B cell (primary cell): Measurements from ENCODE around the gene DNAJC7. TPM values are rescaled to one million over a fixed set of nuclear protein-coding genes. Genes with fewer than 3 reads are reported as not detected.

Experiments used
- ATAC-seq: fragments of 200-7000 bp; cut with Tn5 transposase; one replicate; pipeline ENCODE4 v1.10.0; 2021; ENCODE audit warnings: low read depth, mild to moderate bottlenecking, moderate number of reproducible peaks, moderate library complexity
- CTCF ChIA-PET: fragments of 350-600 bp; sonication (Branson Sonifier 250); formaldehyde crosslinking; loops from one replicate; lab custom pipeline; 2021; ENCODE audit warnings: antibody characterized with exemption, inconsistent platforms; lab: Charles Lee
- POLR2A ChIA-PET: fragments of 350-600 bp; sonication (Branson Sonifier 250); formaldehyde crosslinking; loops from one replicate; lab custom pipeline; 2021; ENCODE audit warnings: antibody characterized with exemption; lab: Charles Lee
- DNase-seq: peaks from one replicate; pipeline ENCODE4 v3.0.0; 2013
- H2AFZ ChIP-seq: 2 replicates; pipeline ENCODE4 v1.6.1; 2012; ENCODE audit warnings: mild to moderate bottlenecking, low read depth, low read length; ENCODE audit not compliant: insufficient read depth, poor library complexity, severe bottlenecking
- H3K27ac ChIP-seq, 2 donors: 1 replicate in 1 of 2; 2 replicates in 1 of 2; pipeline ENCODE4 v1.5.1; 2012 to 2013; ENCODE audit warnings: low read length in 2 of 2, mild to moderate bottlenecking in 2 of 2, moderate library complexity in 1 of 2
- H3K27me3 ChIP-seq, 4 experiments: fragments of 200-600 bp in 1 of 4; sonication (generic) in 1 of 4; replicated peaks in 1 of 4; 1 replicate in 2 of 4; 2 replicates in 2 of 4; pipeline versions ENCODE4 v1.6.1 to v1.7.0; 2013 to 2016; ENCODE audit warnings: low read length in 3 of 4, mild to moderate bottlenecking in 2 of 4, mixed read lengths in 1 of 4, moderate library complexity in 1 of 4; ENCODE audit not compliant: insufficient read depth in 4 of 4, control insufficient read depth in 3 of 4; ENCODE audit errors: control extremely low read depth in 1 of 4
- H3K36me3 ChIP-seq, 2 experiments: replicated peaks in 1 of 2; 1 replicate in 1 of 2; 2 replicates in 1 of 2; pipeline versions ENCODE4 v1.6.1 to v1.7.1; 2013; ENCODE audit warnings: low read length in 1 of 2; ENCODE audit not compliant: insufficient read depth in 2 of 2, control insufficient read depth in 1 of 2; ENCODE audit errors: control extremely low read depth in 1 of 2, extremely low read depth in 1 of 2
- H3K4me1 ChIP-seq, 2 donors: fragments of 200-600 bp in 1 of 2; sonication (generic) in 1 of 2; 1 replicate in 1 of 2; 2 replicates in 1 of 2; pipeline versions ENCODE4 v1.5.1 to v1.6.1; 2013 to 2017; ENCODE audit warnings: low read length in 2 of 2; ENCODE audit not compliant: control insufficient read depth in 2 of 2, insufficient read depth in 2 of 2
- H3K4me2 ChIP-seq: replicated peaks from 2 replicates; pipeline ENCODE3; 2012; ENCODE audit warnings: mild to moderate bottlenecking, low read depth, low read length; ENCODE audit not compliant: poor library complexity, severe bottlenecking
- H3K4me3 ChIP-seq, 5 experiments: fragments of 200-600 bp in 1 of 5; sonication (generic) in 1 of 5; 1 replicate in 3 of 5; 2 replicates in 2 of 5; pipeline versions ENCODE4 v1.5.1 to v1.7.0; 2011 to 2016; ENCODE audit warnings: low read length in 4 of 5, mild to moderate bottlenecking in 4 of 5, low read depth in 2 of 5, control low read depth in 1 of 5, moderate library complexity in 1 of 5; ENCODE audit not compliant: insufficient read depth in 1 of 5; ENCODE audit errors: control extremely low read depth in 1 of 5, extremely low read depth in 1 of 5
- H3K79me2 ChIP-seq: fragments of 200-600 bp; sonication (generic); one replicate; pipeline ENCODE4 v1.6.0; 2016; ENCODE audit warnings: low read length; ENCODE audit not compliant: control insufficient read depth, insufficient read depth
- H3K9ac ChIP-seq: fragments of 200-600 bp; sonication (generic); 2 replicates; pipeline ENCODE4 v1.6.1; 2017; ENCODE audit warnings: mild to moderate bottlenecking, low read length, moderate library complexity
- H3K9me3 ChIP-seq, 3 donors: one replicate each; pipeline versions ENCODE4 v1.6.1 to v1.7.1; 2013; ENCODE audit warnings: low read length in 2 of 3; ENCODE audit not compliant: control insufficient read depth in 2 of 3, insufficient read depth in 1 of 3; ENCODE audit errors: control extremely low read depth in 1 of 3
- H4K20me1 ChIP-seq: 2 replicates; pipeline ENCODE4 v1.6.0; 2012; ENCODE audit warnings: mild to moderate bottlenecking, low read length; ENCODE audit not compliant: insufficient read depth, control insufficient read depth, poor library complexity, severe bottlenecking
- H3K27ac Mint-ChIP-seq: one replicate; pipeline ENCODE4 v1.8.0; 2021; ENCODE audit warnings: mixed read lengths
- H3K27me3 Mint-ChIP-seq: one replicate; pipeline ENCODE4 v1.8.0; 2021; ENCODE audit warnings: mixed read lengths
- H3K4me1 Mint-ChIP-seq: one replicate; pipeline ENCODE4 v1.8.0; 2021; ENCODE audit warnings: mixed read lengths
- H3K4me3 Mint-ChIP-seq: one replicate; pipeline ENCODE4 v1.8.0; 2021; ENCODE audit warnings: mixed read lengths
- H3K9me3 Mint-ChIP-seq: one replicate; pipeline ENCODE4 v1.8.0; 2022; ENCODE audit warnings: mixed read lengths; ENCODE audit not compliant: insufficient read depth
- EZH2 ChIP-seq: IDR thresholded peaks from 2 replicates; pipeline ENCODE4 v1.6.1; 2012; ENCODE audit warnings: borderline replicate concordance, low read depth, mild to moderate bottlenecking, moderate library complexity, low read length; ENCODE audit not compliant: insufficient read depth, poor library complexity, severe bottlenecking
- WGBS: methylation state at CpG from one replicate; pipeline ENCODE4 v1.1.5; 2013; ENCODE audit warnings: missing lambda C conversion rate; ENCODE audit not compliant: insufficient coverage; 5-methylcytosine and 5-hydroxymethylcytosine counted together
- intact Hi-C: fragments of 100-400 bp; cut with micrococcal nuclease; formaldehyde crosslinking; loops from one replicate; pipeline ENCODE4 v1.10.0; 2022
- polyA plus RNA-seq: library from polyadenylated mRNA; depleted of rRNA; stranded (reverse); fragments of >200 nt; gene quantifications from 2 replicates; pipeline ENCODE4 v1.2.3, GENCODE V29; 2012
- total RNA-seq, 2 donors: library from RNA; stranded (reverse); fragments of 120-200 nt in 1 of 2; gene quantifications; 1 replicate in 1 of 2; 2 replicates in 1 of 2; pipeline versions ENCODE4 v1.2.3 to v1.2.4, GENCODE V29; 2013 to 2022
- TF ChIP-seq, protein P1 (sequence below): fragments of 200-600 bp; IDR thresholded peaks from one replicate; pipeline ENCODE4 v1.8.0; 2022; ENCODE audit warnings: antibody characterized with exemption, mild to moderate bottlenecking

DNAJC7 gene
- total and polyA plus RNA-seq, 2 donors (not counting 1 experiment from before 2014, with no cell fraction given) = 22.0 to 152 TPM

DNA sequence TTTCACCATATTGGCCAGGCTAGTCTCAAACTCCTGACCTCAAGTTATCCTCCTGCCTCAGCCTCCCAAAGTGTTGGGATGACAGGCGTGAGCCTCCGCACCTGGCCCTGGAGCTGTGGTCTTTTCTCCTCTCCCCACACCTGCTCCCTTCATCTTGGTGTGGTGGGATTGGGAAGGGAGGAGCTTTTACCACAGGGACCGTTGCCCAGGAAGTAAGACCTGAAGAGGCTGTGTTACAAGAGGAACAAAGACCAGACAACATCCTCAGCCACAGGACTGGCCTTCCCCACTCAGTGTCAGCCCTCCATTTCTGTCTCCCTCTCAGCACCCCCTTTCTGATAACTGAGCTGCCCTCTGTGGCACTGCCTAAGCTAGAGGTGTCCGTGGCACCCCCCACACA lies 42.6 kb upstream of the DNAJC7 start:
- ATAC-seq (no peak), DNase-seq (no peak)
- Histone ChIP-seq H3K4me2 (no peak overlapping the region), H3K9me3 (peaks cover 0 to 19% (median 0%) of the 10 kb centered on the region in 3 donors), H3K79me2 (no peaks in the 10 kb centered on the region), H3K4me1 (peaks cover 11 to 12% of the 10 kb centered on the region in 2 donors), H2AFZ (no peak overlapping the region), H4K20me1 (no peaks in the 10 kb centered on the region), H3K27me3 (peaks cover 0 to 4% (median 0%) of the 10 kb centered on the region in 4 experiments), H3K27ac (no peak overlapping the region), H3K36me3 (no peaks in the 10 kb centered on the region), H3K9ac (no peak overlapping the region), H3K4me3 (no peak overlapping the region)
- Mint-ChIP-seq H3K27me3 (no peaks in the 10 kb centered on the region), H3K27ac (no peak overlapping the region), H3K4me3 (no peak overlapping the region), H3K4me1 (peaks cover 13% of the 10 kb centered on the region), H3K9me3 (no peaks in the 10 kb centered on the region)
- TF ChIP-seq, protein P1, sequence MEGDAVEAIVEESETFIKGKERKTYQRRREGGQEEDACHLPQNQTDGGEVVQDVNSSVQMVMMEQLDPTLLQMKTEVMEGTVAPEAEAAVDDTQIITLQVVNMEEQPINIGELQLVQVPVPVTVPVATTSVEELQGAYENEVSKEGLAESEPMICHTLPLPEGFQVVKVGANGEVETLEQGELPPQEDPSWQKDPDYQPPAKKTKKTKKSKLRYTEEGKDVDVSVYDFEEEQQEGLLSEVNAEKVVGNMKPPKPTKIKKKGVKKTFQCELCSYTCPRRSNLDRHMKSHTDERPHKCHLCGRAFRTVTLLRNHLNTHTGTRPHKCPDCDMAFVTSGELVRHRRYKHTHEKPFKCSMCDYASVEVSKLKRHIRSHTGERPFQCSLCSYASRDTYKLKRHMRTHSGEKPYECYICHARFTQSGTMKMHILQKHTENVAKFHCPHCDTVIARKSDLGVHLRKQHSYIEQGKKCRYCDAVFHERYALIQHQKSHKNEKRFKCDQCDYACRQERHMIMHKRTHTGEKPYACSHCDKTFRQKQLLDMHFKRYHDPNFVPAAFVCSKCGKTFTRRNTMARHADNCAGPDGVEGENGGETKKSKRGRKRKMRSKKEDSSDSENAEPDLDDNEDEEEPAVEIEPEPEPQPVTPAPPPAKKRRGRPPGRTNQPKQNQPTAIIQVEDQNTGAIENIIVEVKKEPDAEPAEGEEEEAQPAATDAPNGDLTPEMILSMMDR = no peak
- no peak for TF ChIP-seq EZH2
- ChIA-PET CTCF (interaction anchor here (0.5 to 1.0 kb wide), 2 partner anchors 14 to 97 kb away, joined by 4 to 5 read pairs; no protein-coding TSS in a partner anchor), POLR2A (interaction anchor here (0.6 kb wide), 1 partner anchor 32 kb away, joined by 7 read pairs; no protein-coding TSS in a partner anchor)
- intact Hi-C loops = no loop called here
- 84% methylated on average over 1 of the region's 4 CpGs for WGBS

DNA sequence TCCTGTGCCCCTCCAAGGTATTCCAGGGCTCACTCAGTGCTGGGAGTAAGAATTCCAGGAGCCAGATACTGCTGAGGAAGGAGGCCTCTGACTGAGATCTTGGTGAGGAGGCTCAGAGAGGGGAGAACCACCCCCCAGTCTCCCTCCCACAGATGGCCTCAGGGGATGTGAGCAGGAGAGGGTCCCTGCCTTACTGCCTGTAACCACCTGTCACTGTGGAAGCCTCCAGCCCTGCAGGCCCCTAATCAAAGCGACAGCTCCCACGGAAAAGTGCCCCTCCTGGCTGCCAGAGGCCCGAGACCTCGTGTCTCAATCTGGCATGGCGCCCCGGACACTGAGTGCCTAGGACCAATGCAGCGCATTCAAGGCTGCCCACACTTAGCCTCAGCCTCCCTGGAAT lies 40.8 kb upstream of the DNAJC7 start:
- Mint-ChIP-seq H3K4me3 (no peak overlapping the region), H3K9me3 (no peaks in the 10 kb centered on the region), H3K27ac (no peak overlapping the region), H3K4me1 (no peaks in the 10 kb centered on the region), H3K27me3 (peaks cover 9% of the 10 kb centered on the region)
- Histone ChIP-seq H3K9me3 (peaks cover 0 to 19% (median 0%) of the 10 kb centered on the region in 3 donors), H3K4me2 (no peak overlapping the region), H3K27ac (no peak overlapping the region), H3K4me1 (no peaks in the 10 kb centered on the region), H3K36me3 (no peaks in the 10 kb centered on the region), H3K27me3 (peaks cover 0 to 8% (median 0%) of the 10 kb centered on the region in 4 experiments), H3K9ac (no peak overlapping the region), H3K4me3 (no peak overlapping the region), H4K20me1 (no peaks in the 10 kb centered on the region), H2AFZ (no peak overlapping the region), H3K79me2 (no peaks in the 10 kb centered on the region)
- POLR2A ChIA-PET = no interaction called here
- intact Hi-C loops = no loop called here
- no peak for TF ChIP-seq EZH2
- TF ChIP-seq, protein P1 = no peak
- CTCF ChIA-PET = interaction anchor here (1.2 to 1.5 kb wide), 2 partner anchors 10 to 61 kb away, joined by 3 to 5 read pairs; no protein-coding TSS in a partner anchor
- DNase-seq (no peak), ATAC-seq (no peak)
- WGBS = 85% methylated on average over 7 of the region's 7 CpGs
